Measurements from ENCODE around the gene RFTN2.

- TF ChIP-seq EZH2 (conservative IDR thresholded peaks at IDR 0.05; ENCODE audit: low read depth, low read length), result no peak
- TF ChIP-seq NBN (conservative IDR thresholded peaks at IDR 0.05), result no peak
- TF ChIP-seq CTCF (CRISPR knock-in tag; IDR thresholded peaks at IDR 0.05), result 0 out of 2 replicates have a peak, but pooled peaks have one; percentile 3
- TF ChIP-seq ELK4 (CRISPR knock-in tag; IDR thresholded peaks at IDR 0.05; ENCODE audit: borderline replicate concordance), result no peak
- TF ChIP-seq ZNF563 (CRISPR knock-in tag; IDR thresholded peaks at IDR 0.05), result no peak
Measured at GRCh38 chr2:197700960-197701359, 25.6 kb upstream of the RFTN2 start.

All from HepG2 (cell line).